OCI-LY7 (cell line): ENCODE data around the gene ANKS1B.

ENCODE experiments used
- CTCF ChIP-seq: fragments of 200-600 bp; sonication (generic); conservative IDR thresholded peaks from 2 replicates; pipeline ENCODE4 v1.5.1; 2014; ENCODE audit warnings: mild to moderate bottlenecking, antibody characterized with exemption, low read length, moderate library complexity, mixed read lengths
- EZH2phosphoT487 ChIP-seq: fragments of 200-600 bp; sonication (generic); IDR thresholded peaks from 2 replicates; pipeline ENCODE4 v1.6.1; 2018; ENCODE audit warnings: low read depth, borderline replicate concordance, mild to moderate bottlenecking, mixed run types, antibody characterized with exemption, low read length, moderate library complexity, mixed read lengths

- TF ChIP-seq CTCF (no peak), EZH2phosphoT487 (no peak)
These were observed 542.0 kb downstream of the ANKS1B start for GRCh38 chr12:99442758-99443157.
